Muscle layer of colon (tissue), 2 donors: ENCODE measurements around the gene BLTP1.
"Not testable (repeated sequence)": the region's sequence is repeated elsewhere in the genome, so short reads cannot be mapped to it uniquely, and the experiment has no call there.

Experiments
- H3K27ac ChIP-seq: one replicate; pipeline ENCODE4 v1.7.0; 2013; ENCODE audit warnings: low read depth, mild to moderate bottlenecking, low read length, moderate library complexity
- H3K27me3 ChIP-seq, 2 donors: one replicate each; pipeline ENCODE4 v1.7.0; 2013; ENCODE audit warnings: low read length in 2 of 2, mild to moderate bottlenecking in 2 of 2; ENCODE audit not compliant: insufficient read depth in 2 of 2, control insufficient read depth in 1 of 2
- H3K36me3 ChIP-seq: one replicate; pipeline ENCODE4 v1.7.0; 2013; ENCODE audit warnings: mild to moderate bottlenecking, low read length; ENCODE audit not compliant: insufficient read depth
- H3K4me1 ChIP-seq: one replicate; pipeline ENCODE4 v1.7.0; 2013; ENCODE audit warnings: mild to moderate bottlenecking, low read length; ENCODE audit not compliant: insufficient read depth
- H3K4me3 ChIP-seq, 2 donors: one replicate each; pipeline ENCODE4 v1.7.0; 2013; ENCODE audit warnings: low read length in 2 of 2, low read depth in 1 of 2, mild to moderate bottlenecking in 1 of 2, moderate library complexity in 1 of 2
- H3K9ac ChIP-seq: one replicate; pipeline ENCODE4 v1.7.0; 2013; ENCODE audit warnings: low read length
- H3K9me3 ChIP-seq: one replicate; pipeline ENCODE4 v1.7.0; 2013; ENCODE audit warnings: mild to moderate bottlenecking, low read length
- donor health status: abdominal sarcoma.
- donor health status: Adenocarcinoma of cecum.

The BLTP1 gene

GRCh38 chr4:122151982-122152710 lies at the start of gene BLTP1:
BLTP1 (plus strand) TSS chr4:122152331; CDS start chr4:122170648, 18,317 bp downstream.
- peaks cover 12% of the 10 kb centered on the region for H3K36me3 ChIP-seq
- H3K4me1 ChIP-seq, result peaks cover 15% of the 10 kb centered on the region
- peak within 1 kb of the TSS; percentile 75 for H3K9ac ChIP-seq
- H3K27me3 ChIP-seq, result no peaks in the 10 kb centered on the region
- H3K9me3 ChIP-seq, result no peaks in the 10 kb centered on the region
- H3K4me3 ChIP-seq, result peak within 1 kb of the TSS; percentile 44 to 83
- peak within 1 kb of the TSS; percentile 89 for H3K27ac ChIP-seq

GRCh38 chr4:122104184-122104583 lies 47.9 kb upstream of the BLTP1 start:
- Histone ChIP-seq H3K36me3 (no peaks in the 10 kb centered on the region), H3K27ac (no peak overlapping the region)

GRCh38 chr4:122107680-122108079 lies 44.5 kb upstream of the BLTP1 start:
- H3K4me1 ChIP-seq, result no peaks in the 10 kb centered on the region
- H3K9ac ChIP-seq, result no peak overlapping the region
- no peak overlapping the region for H3K27ac ChIP-seq
- no peak overlapping the region for H3K4me3 ChIP-seq
- no peaks in the 10 kb centered on the region for H3K27me3 ChIP-seq
- no peaks in the 10 kb centered on the region for H3K36me3 ChIP-seq
- no peaks in the 10 kb centered on the region for H3K9me3 ChIP-seq

More at GRCh38 chr4:122104184-122104583, 47.9 kb upstream of the BLTP1 start:
- no peak overlapping the region for H3K9ac ChIP-seq
- H3K4me1 ChIP-seq, result no peaks in the 10 kb centered on the region
- H3K4me3 ChIP-seq, result no peak overlapping the region
- no peaks in the 10 kb centered on the region for H3K27me3 ChIP-seq
- no peaks in the 10 kb centered on the region for H3K9me3 ChIP-seq

GRCh38 chr4:122110304-122110703 lies 41.8 kb upstream of the BLTP1 start:
- not testable (repeated sequence) for H3K4me3 ChIP-seq, H3K4me1 ChIP-seq, H3K27me3 ChIP-seq

GRCh38 chr4:122117743-122118142 lies 34.4 kb upstream of the BLTP1 start:
- no peaks in the 10 kb centered on the region for H3K36me3 ChIP-seq
- no peaks in the 10 kb centered on the region for H3K4me1 ChIP-seq
- H3K9ac ChIP-seq, result no peak overlapping the region
- no peak overlapping the region for H3K4me3 ChIP-seq
- no peak overlapping the region for H3K27ac ChIP-seq
- H3K9me3 ChIP-seq, result no peaks in the 10 kb centered on the region
- H3K27me3 ChIP-seq, result no peaks in the 10 kb centered on the region

More at GRCh38 chr4:122110304-122110703, 41.8 kb upstream of the BLTP1 start:
- H3K9ac ChIP-seq, H3K36me3 ChIP-seq, H3K9me3 ChIP-seq, H3K27ac ChIP-seq: not testable (repeated sequence)

GRCh38 chr4:122118243-122118642 lies 33.9 kb upstream of the BLTP1 start:
- Histone ChIP-seq H3K9ac (no peak overlapping the region), H3K4me3 (no peak overlapping the region), H3K4me1 (no peaks in the 10 kb centered on the region), H3K27ac (no peak overlapping the region), H3K27me3 (no peaks in the 10 kb centered on the region), H3K9me3 (no peaks in the 10 kb centered on the region), H3K36me3 (no peaks in the 10 kb centered on the region)

GRCh38 chr4:122119739-122120138 lies 32.4 kb upstream of the BLTP1 start:
- Histone ChIP-seq H3K27me3 (no peaks in the 10 kb centered on the region), H3K4me3 (no peak overlapping the region), H3K4me1 (no peaks in the 10 kb centered on the region), H3K36me3 (no peaks in the 10 kb centered on the region), H3K9me3 (no peaks in the 10 kb centered on the region), H3K9ac (no peak overlapping the region), H3K27ac (no peak overlapping the region)

- Histone ChIP-seq H3K27me3 (no peaks in the 10 kb centered on the region), H3K9me3 (no peaks in the 10 kb centered on the region), H3K4me3 (no peak overlapping the region), H3K9ac (no peak overlapping the region), H3K36me3 (no peaks in the 10 kb centered on the region), H3K4me1 (no peaks in the 10 kb centered on the region), H3K27ac (no peak overlapping the region)
Observed at GRCh38 chr4:122121593-122121992, 30.5 kb upstream of the BLTP1 start.

GRCh38 chr4:122122083-122122482 lies 30.0 kb upstream of the BLTP1 start:
- H3K36me3 ChIP-seq, result no peaks in the 10 kb centered on the region
- no peaks in the 10 kb centered on the region for H3K9me3 ChIP-seq
- no peak overlapping the region for H3K27ac ChIP-seq
- no peaks in the 10 kb centered on the region for H3K4me1 ChIP-seq
- H3K9ac ChIP-seq, result no peak overlapping the region
- H3K4me3 ChIP-seq, result no peak overlapping the region
- H3K27me3 ChIP-seq, result no peaks in the 10 kb centered on the region

- Histone ChIP-seq H3K9ac (no peak overlapping the region), H3K36me3 (no peaks in the 10 kb centered on the region), H3K4me1 (no peaks in the 10 kb centered on the region), H3K27ac (no peak overlapping the region), H3K9me3 (no peaks in the 10 kb centered on the region), H3K27me3 (no peaks in the 10 kb centered on the region), H3K4me3 (no peak overlapping the region)
Observed at GRCh38 chr4:122129061-122129460, 23.1 kb upstream of the BLTP1 start.

GRCh38 chr4:122131562-122132157 lies 20.5 kb upstream of the BLTP1 start:
- Histone ChIP-seq H3K4me3 (no peak overlapping the region), H3K27ac (no peak overlapping the region), H3K36me3 (no peaks in the 10 kb centered on the region), H3K9ac (no peak overlapping the region), H3K4me1 (no peaks in the 10 kb centered on the region), H3K9me3 (no peaks in the 10 kb centered on the region), H3K27me3 (no peaks in the 10 kb centered on the region)

GRCh38 chr4:122132891-122133290 lies 19.2 kb upstream of the BLTP1 start:
- Histone ChIP-seq H3K4me1 (no peaks in the 10 kb centered on the region), H3K4me3 (no peak overlapping the region), H3K27ac (no peak overlapping the region), H3K27me3 (no peaks in the 10 kb centered on the region), H3K36me3 (no peaks in the 10 kb centered on the region), H3K9ac (no peak overlapping the region), H3K9me3 (no peaks in the 10 kb centered on the region)
